ENCODE results near the gene PCBP2. TPM values are rescaled to one million over a fixed set of nuclear protein-coding genes. Genes with fewer than 3 reads are reported as not detected.

The PCBP2 gene
- total RNA-seq, 2 donors from 2014 or later, result 1,155 to 1,265 TPM

DNA sequence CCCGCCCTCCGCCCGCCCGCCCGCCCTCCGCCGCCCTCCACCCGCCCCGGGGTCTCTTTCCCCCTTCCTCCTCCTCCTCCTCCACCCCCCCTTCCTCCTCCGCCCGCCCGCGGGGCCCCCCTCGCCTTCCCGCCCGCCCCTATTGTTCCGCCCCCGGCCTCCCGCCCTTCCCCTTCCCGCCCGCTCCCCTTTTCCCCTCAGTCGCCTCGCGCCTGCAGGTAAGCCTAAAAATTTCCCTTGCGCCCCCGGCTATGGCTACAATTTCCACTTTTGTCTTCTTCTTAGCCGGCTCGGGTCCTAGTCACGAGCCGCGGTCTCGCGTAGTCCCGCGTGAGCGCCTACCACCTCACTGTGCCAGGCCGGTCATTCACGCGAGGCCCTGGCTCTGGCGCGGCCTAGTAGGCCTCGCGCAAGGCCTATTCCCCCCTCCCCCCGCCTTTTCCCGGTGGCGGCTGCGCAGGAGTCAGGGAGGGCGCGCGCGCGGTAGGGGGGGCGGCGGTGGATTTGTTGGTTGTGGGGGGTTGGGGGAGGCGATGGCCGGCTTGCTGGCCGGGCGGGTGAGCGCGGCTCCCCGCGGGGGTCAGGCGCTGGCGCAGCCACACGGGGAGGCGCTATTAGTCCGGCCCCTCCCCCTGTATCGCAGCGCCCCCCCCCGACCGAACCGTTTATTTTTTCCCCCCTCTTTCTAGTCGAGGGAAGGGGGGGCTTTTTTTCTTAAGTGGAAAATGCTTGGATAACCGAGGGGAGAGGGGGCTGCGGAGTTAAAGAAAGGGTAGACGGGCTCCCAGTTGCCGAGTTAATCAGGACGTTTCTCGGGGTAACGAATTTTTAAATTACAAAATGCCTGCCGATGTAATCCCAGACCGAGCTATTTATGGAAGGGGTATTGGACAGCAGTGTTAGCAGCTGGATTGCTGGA is 516 bp downstream of the PCBP2 start:
- DNase-seq (peak; percentile 67 to 75), ATAC-seq (replicated peaks in 1 of 2) (peak; percentile 36 to 42)
- peaks cover 16 to 43% of the 10 kb centered on the region in 2 donors for H3K36me3 Mint-ChIP-seq (ENCODE audit: insufficient read depth in 2 of 2)
- H3K27me3 Mint-ChIP-seq (ENCODE audit: low read depth), result no peaks in the 10 kb centered on the region
- H3K4me1 Mint-ChIP-seq (ENCODE audit: low read depth), result peaks cover 52% of the 10 kb centered on the region
- peak overlapping the region; percentile 92 for H3K27ac Mint-ChIP-seq
- H3K9me3 Mint-ChIP-seq, result no peaks in the 10 kb centered on the region
- H3K4me3 Mint-ChIP-seq, result peak overlapping the region; percentile 95 to 99

DNA sequence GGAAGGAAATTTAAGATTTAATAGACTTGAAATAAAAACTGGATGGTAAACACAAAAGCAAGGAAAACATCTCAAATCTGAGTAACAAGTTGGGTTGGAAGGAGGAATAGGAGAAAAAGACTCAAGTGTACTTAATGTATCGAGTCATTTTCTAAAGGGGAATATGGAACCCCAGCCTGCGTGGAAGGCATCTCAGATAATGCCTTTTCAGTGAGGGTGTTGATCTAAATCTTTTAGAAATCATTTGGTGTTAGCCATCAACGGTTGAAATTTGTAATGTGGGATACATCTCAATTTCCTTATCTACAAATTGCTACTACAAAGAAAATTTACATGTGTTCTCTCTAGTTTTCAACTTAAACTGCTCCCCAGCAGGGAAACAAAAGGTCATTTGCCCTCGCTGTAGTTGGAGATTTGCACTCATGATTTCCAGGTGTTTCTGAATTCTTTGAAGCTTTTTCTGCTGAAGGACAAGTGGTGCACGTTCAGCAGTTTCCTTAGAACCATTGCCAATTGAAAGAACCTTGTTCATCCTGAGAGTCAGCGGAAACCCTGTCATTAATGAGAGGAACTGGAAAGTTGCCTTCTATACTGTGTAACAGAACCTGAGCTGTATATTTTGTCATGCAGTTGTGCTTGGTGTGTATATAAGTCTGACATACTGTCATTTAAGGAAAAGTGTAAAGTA is 2.2 kb downstream of the PCBP2 start:
- no peaks in the 10 kb centered on the region for H3K27me3 Mint-ChIP-seq (ENCODE audit: low read depth)
- ATAC-seq (replicated peaks in 1 of 2), result no peak
- DNase-seq, result no peak
- no peaks in the 10 kb centered on the region for H3K9me3 Mint-ChIP-seq
- H3K4me1 Mint-ChIP-seq (ENCODE audit: low read depth), result peaks cover 65% of the 10 kb centered on the region
- peak overlapping the region; percentile 95 to 99 for H3K4me3 Mint-ChIP-seq
- peaks cover 13 to 48% of the 10 kb centered on the region in 2 donors for H3K36me3 Mint-ChIP-seq (ENCODE audit: insufficient read depth in 2 of 2)
- peak overlapping the region; percentile 92 for H3K27ac Mint-ChIP-seq

DNA sequence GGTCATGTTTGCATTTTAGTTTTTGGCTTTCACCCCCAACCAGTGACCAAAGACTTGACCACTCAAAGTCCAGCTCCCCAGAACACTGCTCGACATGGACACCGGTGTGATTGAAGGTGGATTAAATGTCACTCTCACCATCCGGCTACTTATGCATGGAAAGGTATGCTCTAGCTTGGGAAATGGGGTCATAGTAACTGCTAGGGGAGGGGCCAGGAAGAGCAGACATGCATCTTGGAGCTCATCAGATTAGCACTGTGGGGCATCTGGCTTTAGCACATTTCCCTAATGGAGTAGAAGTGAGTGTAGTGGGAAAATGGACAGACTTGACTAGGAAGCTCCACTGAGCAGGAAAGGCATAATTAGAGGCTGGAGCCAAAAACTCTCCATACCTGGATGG is 2.8 kb downstream of the PCBP2 start:
- Mint-ChIP-seq H3K9me3 (no peaks in the 10 kb centered on the region), H3K4me3 (peak overlapping the region; percentile 95 to 99), H3K27ac (peak overlapping the region; percentile 92), H3K36me3 (ENCODE audit: insufficient read depth in 2 of 2) (peaks cover 14 to 52% of the 10 kb centered on the region in 2 donors), H3K4me1 (ENCODE audit: low read depth) (peaks cover 69% of the 10 kb centered on the region), H3K27me3 (ENCODE audit: low read depth) (no peaks in the 10 kb centered on the region)
- ATAC-seq (replicated peaks in 1 of 2) (no peak), DNase-seq (no peak)

DNA sequence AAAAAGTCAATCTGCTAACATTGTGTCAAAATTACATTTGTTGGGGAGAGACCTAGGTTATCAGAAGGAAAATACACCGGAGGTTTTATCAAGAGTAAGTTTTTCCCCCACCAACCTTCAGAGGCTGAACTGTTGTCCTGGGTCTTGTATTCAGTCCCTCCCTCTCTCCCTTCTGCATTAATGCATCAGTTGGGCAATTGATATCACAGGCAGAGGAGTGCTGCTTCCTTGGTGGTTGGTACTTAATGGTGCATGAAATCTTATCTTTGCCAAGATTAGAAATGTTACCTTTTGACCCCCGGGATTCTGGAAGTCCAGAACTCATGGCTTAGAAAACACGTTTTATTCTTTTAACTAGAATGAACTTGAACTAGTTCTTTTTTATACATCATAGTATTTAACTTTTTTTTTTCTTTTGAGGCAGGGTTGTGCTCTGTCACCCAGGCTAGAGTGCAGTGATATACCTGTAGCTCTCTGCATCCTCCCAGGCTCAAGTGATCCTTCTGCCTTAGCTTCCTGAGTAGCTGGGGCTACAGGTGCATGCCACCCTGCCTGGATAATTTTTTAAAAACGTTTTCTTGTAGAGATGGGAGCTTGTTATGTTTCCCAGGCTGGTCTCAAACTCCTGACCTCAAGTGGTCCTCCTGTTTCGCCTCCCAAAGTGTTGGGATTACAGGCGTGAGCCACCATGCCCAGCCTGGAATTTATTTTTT is 4.9 kb downstream of the PCBP2 start:
- Mint-ChIP-seq H3K9me3 (no peaks in the 10 kb centered on the region), H3K4me3 (no peak overlapping the region), H3K27ac (peak overlapping the region; percentile 17), H3K36me3 (ENCODE audit: insufficient read depth in 2 of 2) (peaks cover 25 to 70% of the 10 kb centered on the region in 2 donors), H3K4me1 (ENCODE audit: low read depth) (peaks cover 74% of the 10 kb centered on the region), H3K27me3 (ENCODE audit: low read depth) (no peaks in the 10 kb centered on the region)
- DNase-seq, result no peak
- ATAC-seq (replicated peaks in 1 of 2), result no peak

DNA sequence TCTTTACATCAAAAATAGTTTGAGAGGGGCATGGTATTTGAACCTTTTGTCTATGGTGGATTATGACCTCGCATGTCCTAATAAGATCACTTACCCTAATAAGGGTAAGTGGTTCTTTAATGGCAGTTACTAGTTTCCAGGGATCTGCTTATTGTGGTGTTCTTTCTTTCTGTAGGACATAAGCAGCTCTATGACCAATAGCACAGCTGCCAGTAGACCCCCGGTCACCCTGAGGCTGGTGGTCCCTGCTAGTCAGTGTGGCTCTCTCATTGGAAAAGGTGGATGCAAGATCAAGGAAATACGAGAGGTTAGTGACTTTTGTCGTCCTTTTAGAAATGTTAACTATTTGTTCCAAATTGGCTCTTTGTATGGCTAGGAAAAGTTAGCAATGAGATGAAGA is 7.2 kb downstream of the PCBP2 start:
- no peak overlapping the region for H3K4me3 Mint-ChIP-seq
- DNase-seq, result no peak
- H3K9me3 Mint-ChIP-seq, result no peaks in the 10 kb centered on the region
- H3K4me1 Mint-ChIP-seq (ENCODE audit: low read depth), result peaks cover 69% of the 10 kb centered on the region
- H3K27ac Mint-ChIP-seq, result peak overlapping the region; percentile 39
- peaks cover 26 to 78% of the 10 kb centered on the region in 2 donors for H3K36me3 Mint-ChIP-seq (ENCODE audit: insufficient read depth in 2 of 2)
- no peaks in the 10 kb centered on the region for H3K27me3 Mint-ChIP-seq (ENCODE audit: low read depth)
- ATAC-seq (replicated peaks in 1 of 2), result no peak

DNA sequence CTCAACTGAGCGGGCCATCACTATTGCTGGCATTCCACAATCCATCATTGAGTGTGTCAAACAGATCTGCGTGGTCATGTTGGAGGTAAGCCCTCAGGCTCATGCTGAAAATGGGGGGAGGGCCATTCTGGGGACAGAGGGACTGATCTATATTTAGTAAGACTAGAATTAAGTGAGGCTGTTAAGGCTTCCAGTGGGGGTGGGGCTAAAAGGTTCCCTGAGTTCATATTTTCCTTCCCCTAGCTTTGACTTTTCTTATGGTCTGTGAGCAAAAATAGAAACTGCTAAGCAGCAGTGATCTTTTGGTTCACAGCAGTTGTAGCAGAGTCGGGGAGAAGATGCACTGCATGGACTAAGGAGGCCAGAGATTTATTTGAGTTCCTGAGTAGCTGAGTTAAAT is 9.2 kb downstream of the PCBP2 start:
- no peaks in the 10 kb centered on the region for H3K27me3 Mint-ChIP-seq (ENCODE audit: low read depth)
- peak in 1 of 2 donors; percentile 6 for ATAC-seq (replicated peaks in 1 of 2)
- H3K4me1 Mint-ChIP-seq (ENCODE audit: low read depth), result peaks cover 57% of the 10 kb centered on the region
- no peak for DNase-seq
- peak overlapping the region in 1 of 2 donors; percentile 38 for H3K4me3 Mint-ChIP-seq
- H3K27ac Mint-ChIP-seq, result peak overlapping the region; percentile 87
- H3K9me3 Mint-ChIP-seq, result no peaks in the 10 kb centered on the region
- H3K36me3 Mint-ChIP-seq (ENCODE audit: insufficient read depth in 2 of 2), result peaks cover 27 to 75% of the 10 kb centered on the region in 2 donors

DNA sequence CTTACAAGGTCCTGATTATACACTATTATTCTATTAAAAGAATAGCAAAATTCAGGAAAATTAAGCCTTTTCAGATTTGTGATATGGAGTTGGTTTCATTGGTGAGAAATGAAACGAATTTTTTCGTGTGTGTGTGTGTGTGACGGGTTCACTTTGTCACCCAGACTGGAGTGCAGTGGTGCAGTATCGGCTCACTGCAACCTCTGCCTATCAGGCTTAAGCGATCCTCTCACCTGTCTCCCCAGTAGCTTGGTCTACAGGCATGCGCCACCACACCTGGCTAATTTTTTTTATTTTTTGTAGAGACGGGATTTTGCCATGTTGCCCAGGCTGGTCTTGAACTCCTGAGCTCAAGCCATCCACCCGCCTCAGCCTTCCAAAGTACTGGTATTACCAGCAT is 9.7 kb downstream of the PCBP2 start:
- Mint-ChIP-seq H3K4me3 (no peak overlapping the region), H3K4me1 (ENCODE audit: low read depth) (peaks cover 53% of the 10 kb centered on the region), H3K27ac (no peak overlapping the region), H3K36me3 (ENCODE audit: insufficient read depth in 2 of 2) (peaks cover 29 to 78% of the 10 kb centered on the region in 2 donors), H3K9me3 (no peaks in the 10 kb centered on the region), H3K27me3 (ENCODE audit: low read depth) (no peaks in the 10 kb centered on the region)
- ATAC-seq (replicated peaks in 1 of 2) (no peak), DNase-seq (no peak)

DNA sequence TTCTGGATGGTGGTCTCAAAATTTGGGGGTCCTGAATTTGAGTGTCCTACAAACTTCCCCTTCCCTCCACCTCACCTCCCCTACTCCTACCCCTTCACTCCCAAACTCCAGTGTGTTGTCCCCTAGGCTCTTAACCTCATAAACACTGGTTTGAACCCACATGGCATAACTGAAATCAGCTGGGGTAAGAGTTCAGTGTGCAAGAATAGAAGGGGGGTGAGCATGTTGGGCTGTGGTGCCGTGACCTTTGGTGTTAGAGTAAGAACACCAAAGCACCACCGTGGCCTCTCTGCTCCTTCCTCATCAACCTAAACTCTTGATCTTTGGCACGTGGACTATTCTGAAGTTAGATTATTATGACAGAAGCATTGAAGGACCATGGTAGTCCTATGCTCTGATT is 11.0 kb downstream of the PCBP2 start:
- Mint-ChIP-seq H3K36me3 (ENCODE audit: insufficient read depth in 2 of 2) (peaks cover 33 to 85% of the 10 kb centered on the region in 2 donors), H3K4me1 (ENCODE audit: low read depth) (peaks cover 52% of the 10 kb centered on the region), H3K27ac (peak overlapping the region; percentile 66), H3K27me3 (ENCODE audit: low read depth) (no peaks in the 10 kb centered on the region), H3K9me3 (no peaks in the 10 kb centered on the region), H3K4me3 (no peak overlapping the region)
- DNase-seq (no peak), ATAC-seq (replicated peaks in 1 of 2) (no peak)

DNA sequence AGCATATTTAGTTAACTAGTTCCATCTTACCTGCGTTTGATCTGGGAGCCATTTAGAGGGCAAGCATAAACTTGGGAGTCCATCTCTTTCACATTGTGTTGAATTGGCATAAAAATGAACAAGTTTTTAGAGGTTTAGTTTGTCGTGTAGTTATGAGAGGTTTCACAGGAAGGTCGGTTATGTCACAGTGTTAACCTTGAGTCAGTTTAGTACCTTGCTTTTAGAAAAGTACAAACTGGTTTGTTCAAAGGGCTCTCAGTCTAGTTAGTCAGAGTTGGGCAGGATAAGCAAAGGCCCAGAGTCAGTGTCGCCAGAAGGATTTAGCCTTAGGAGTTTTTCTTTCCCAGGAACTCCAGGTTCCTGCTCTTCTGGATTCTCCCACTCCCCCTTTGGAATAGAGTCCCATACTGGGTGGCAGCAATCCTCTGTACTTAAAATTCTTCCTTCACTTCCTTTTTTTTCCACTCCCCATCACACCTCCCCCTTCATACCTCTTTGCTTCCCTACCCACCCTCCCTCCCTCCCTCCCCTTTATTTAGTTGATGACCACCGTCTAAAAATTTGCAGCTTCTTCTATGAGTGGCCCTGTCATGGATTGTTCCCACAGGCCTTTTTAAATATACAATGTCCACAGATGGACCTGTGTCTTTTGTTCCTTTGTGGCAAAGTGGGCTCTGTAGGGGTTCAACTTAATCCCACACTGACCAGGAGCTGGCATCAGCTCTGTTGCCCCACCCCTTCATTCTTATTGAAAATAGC is 12.1 kb downstream of the PCBP2 start:
- Mint-ChIP-seq H3K27ac (peak overlapping the region; percentile 66), H3K4me3 (no peak overlapping the region), H3K36me3 (ENCODE audit: insufficient read depth in 2 of 2) (peaks cover 36 to 79% of the 10 kb centered on the region in 2 donors), H3K4me1 (ENCODE audit: low read depth) (peaks cover 51% of the 10 kb centered on the region), H3K9me3 (no peaks in the 10 kb centered on the region), H3K27me3 (ENCODE audit: low read depth) (no peaks in the 10 kb centered on the region)
- DNase-seq (no peak), ATAC-seq (replicated peaks in 1 of 2) (peak; percentile 4 to 21)

DNA sequence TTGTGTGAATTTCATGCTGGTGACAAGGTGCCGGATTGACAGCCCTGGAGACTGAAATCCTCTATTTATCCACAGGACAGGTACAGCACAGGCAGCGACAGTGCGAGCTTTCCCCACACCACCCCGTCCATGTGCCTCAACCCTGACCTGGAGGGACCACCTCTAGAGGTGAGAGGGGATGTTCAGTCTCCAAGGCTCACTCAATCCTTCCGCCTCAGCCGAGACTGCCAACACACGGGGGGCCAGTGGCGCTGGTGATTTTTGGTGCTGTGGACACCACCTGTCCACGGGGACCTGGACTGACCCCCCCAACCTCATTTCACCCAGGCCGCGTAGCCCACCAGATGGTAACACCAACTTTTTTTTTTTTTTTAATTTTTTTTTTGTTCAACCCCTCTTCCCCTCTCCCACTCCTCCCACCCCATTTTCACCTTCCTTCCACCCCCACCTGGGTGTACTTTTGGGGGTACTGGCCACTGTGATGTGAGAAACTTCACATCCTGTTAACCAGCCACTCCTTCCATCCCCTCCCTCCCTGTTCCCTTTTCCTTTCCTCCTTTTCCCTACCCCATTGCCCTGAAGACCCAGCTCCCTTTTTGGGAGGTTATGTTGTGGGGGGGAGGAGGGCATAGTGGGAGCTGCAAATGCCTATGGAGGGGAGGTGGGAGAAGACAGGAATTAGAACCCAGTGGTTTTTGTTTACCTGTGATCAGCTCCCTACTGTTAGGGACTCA is 12.9 kb downstream of the PCBP2 start:
- peaks cover 34 to 73% of the 10 kb centered on the region in 2 donors for H3K36me3 Mint-ChIP-seq (ENCODE audit: insufficient read depth in 2 of 2)
- no peaks in the 10 kb centered on the region for H3K9me3 Mint-ChIP-seq
- peaks cover 44% of the 10 kb centered on the region for H3K4me1 Mint-ChIP-seq (ENCODE audit: low read depth)
- H3K27me3 Mint-ChIP-seq (ENCODE audit: low read depth), result no peaks in the 10 kb centered on the region
- peak overlapping the region; percentile 57 for H3K27ac Mint-ChIP-seq
- DNase-seq (no peak), ATAC-seq (replicated peaks in 1 of 2) (peak in 1 of 2 donors; percentile 21)
- H3K4me3 Mint-ChIP-seq, result no peak overlapping the region

DNA sequence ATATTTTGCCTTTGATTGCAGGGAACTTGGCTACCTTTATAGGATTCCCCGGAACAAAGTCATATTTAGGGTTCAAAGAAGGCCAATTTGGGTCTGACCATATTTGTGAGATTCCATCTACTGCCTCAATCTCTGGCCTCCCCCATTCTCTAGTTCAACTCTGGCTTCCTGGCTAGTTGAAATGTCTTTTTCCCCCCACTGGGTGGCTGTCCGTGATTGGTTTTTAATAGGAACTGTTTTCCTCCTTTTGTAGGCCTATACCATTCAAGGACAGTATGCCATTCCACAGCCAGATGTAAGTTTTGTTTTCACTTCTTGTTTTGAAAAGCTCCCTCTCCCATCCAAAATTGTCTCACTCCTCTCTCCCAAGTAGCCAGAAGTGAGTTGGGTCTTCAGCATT is 13.8 kb downstream of the PCBP2 start:
- Mint-ChIP-seq H3K4me3 (no peak overlapping the region), H3K27me3 (ENCODE audit: low read depth) (no peaks in the 10 kb centered on the region), H3K36me3 (ENCODE audit: insufficient read depth in 2 of 2) (peaks cover 31 to 67% of the 10 kb centered on the region in 2 donors), H3K4me1 (ENCODE audit: low read depth) (peaks cover 40% of the 10 kb centered on the region), H3K27ac (peak overlapping the region; percentile 19), H3K9me3 (no peaks in the 10 kb centered on the region)
- DNase-seq (no peak), ATAC-seq (replicated peaks in 1 of 2) (no peak)

DNA sequence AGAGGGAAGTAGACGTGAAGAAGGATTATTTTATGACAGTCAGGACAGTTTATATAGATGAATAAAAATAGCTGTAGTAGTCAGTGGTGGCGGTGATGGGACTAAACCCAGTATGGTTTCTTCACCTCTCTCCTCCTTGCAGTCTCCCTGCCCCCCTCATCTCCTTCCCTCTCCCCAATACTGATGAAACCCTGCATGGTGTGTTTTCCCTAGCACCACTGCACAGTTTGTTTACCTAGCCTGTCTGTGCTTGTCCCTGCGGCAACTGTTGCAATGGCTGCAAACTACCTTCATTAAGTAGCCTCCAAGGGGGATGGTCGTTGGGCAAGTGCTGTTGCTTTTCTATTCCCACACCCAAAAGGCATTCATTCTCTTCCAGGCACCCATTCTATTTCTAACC is 14.7 kb downstream of the PCBP2 start:
- H3K4me3 Mint-ChIP-seq, result no peak overlapping the region
- peak overlapping the region; percentile 59 for H3K27ac Mint-ChIP-seq
- H3K9me3 Mint-ChIP-seq, result no peaks in the 10 kb centered on the region
- no peaks in the 10 kb centered on the region for H3K27me3 Mint-ChIP-seq (ENCODE audit: low read depth)
- peaks cover 41% of the 10 kb centered on the region for H3K4me1 Mint-ChIP-seq (ENCODE audit: low read depth)
- no peak for DNase-seq
- peaks cover 28 to 64% of the 10 kb centered on the region in 2 donors for H3K36me3 Mint-ChIP-seq (ENCODE audit: insufficient read depth in 2 of 2)
- ATAC-seq (replicated peaks in 1 of 2), result no peak

Measured in activated T-cell treated with anti-CD3 and anti-CD28 coated beads, Interleukin-2, amount 50 U/mL, for 72 hours (primary cell).